ENCODE data around the gene NFATC3.

The NFATC3 gene

GRCh38 chr16:68219725-68220351 lies 134.7 kb downstream of the NFATC3 start:
- Histone ChIP-seq H3K4me3 (ENCODE audit: low read depth, low read length, poor library complexity, severe bottlenecking) (no peak overlapping the region), H3K4me2 (ENCODE audit: low read length) (no peak overlapping the region)
- TF ChIP-seq EZH2 (IDR thresholded peaks at IDR 0.05; ENCODE audit: borderline replicate concordance, low read length) (no peak), CTCF (IDR thresholded peaks at IDR 0.05; ENCODE audit: low read length) (no peak)

GRCh38 chr16:68223072-68223471 lies 137.9 kb downstream of the NFATC3 start:
- no peak overlapping the region for H3K4me2 ChIP-seq (ENCODE audit: low read length)
- no peaks in the 10 kb centered on the region for H3K9me3 ChIP-seq (ENCODE audit: low read length)
- H3K27me3 ChIP-seq (ENCODE audit: insufficient read depth, low read length) = no peaks in the 10 kb centered on the region
- no peaks in the 10 kb centered on the region for H3K9me2 ChIP-seq (ENCODE audit: low read depth, low read length)
- H3K79me2 ChIP-seq (ENCODE audit: insufficient read depth, low read length) = no peaks in the 10 kb centered on the region
- H3K4me3 ChIP-seq (ENCODE audit: low read depth, low read length, poor library complexity, severe bottlenecking) = no peak overlapping the region
- no peak overlapping the region for H2AFZ ChIP-seq (ENCODE audit: low read length)
- H3K4me1 ChIP-seq (ENCODE audit: insufficient read depth, low read length, severe bottlenecking) = peaks cover 13% of the 10 kb centered on the region
- no peaks in the 10 kb centered on the region for H3F3A ChIP-seq (ENCODE audit: insufficient read depth, low read length)
- H3K9ac ChIP-seq (ENCODE audit: low read length) = no peak overlapping the region
- no peaks in the 10 kb centered on the region for H4K20me1 ChIP-seq (ENCODE audit: insufficient read depth, low read length)
- peaks cover 9% of the 10 kb centered on the region; the same call in 1 of the 2 replicates for H3K36me3 ChIP-seq (ENCODE audit: insufficient read depth, low read length)
- no peak overlapping the region for H3K27ac ChIP-seq (ENCODE audit: low read depth, low read length, poor library complexity, severe bottlenecking)
- no peak for TF ChIP-seq EZH2 (IDR thresholded peaks at IDR 0.05; ENCODE audit: borderline replicate concordance, low read length)
- no peak for TF ChIP-seq CTCF (IDR thresholded peaks at IDR 0.05; ENCODE audit: low read length)

More at GRCh38 chr16:68219725-68220351, 134.7 kb downstream of the NFATC3 start:
- Histone ChIP-seq H4K20me1 (ENCODE audit: insufficient read depth, low read length) (no peaks in the 10 kb centered on the region), H3K79me2 (ENCODE audit: insufficient read depth, low read length) (no peaks in the 10 kb centered on the region), H3K4me1 (ENCODE audit: insufficient read depth, low read length, severe bottlenecking) (peaks cover under 1% of the 10 kb centered on the region), H3K9me2 (ENCODE audit: low read depth, low read length) (no peaks in the 10 kb centered on the region), H3K36me3 (ENCODE audit: insufficient read depth, low read length) (no peaks in the 10 kb centered on the region; the same call in 1 of the 2 replicates), H3K9me3 (ENCODE audit: low read length) (no peaks in the 10 kb centered on the region), H3F3A (ENCODE audit: insufficient read depth, low read length) (no peaks in the 10 kb centered on the region), H2AFZ (ENCODE audit: low read length) (no peak overlapping the region), H3K9ac (ENCODE audit: low read length) (no peak overlapping the region), H3K27me3 (ENCODE audit: insufficient read depth, low read length) (no peaks in the 10 kb centered on the region), H3K27ac (ENCODE audit: low read depth, low read length, poor library complexity, severe bottlenecking) (no peak overlapping the region)

- no peaks in the 10 kb centered on the region for H3K27me3 ChIP-seq (ENCODE audit: insufficient read depth, low read length)
- H4K20me1 ChIP-seq (ENCODE audit: insufficient read depth, low read length) = no peaks in the 10 kb centered on the region
- H3K9ac ChIP-seq (ENCODE audit: low read length) = no peak overlapping the region
- H3K4me1 ChIP-seq (ENCODE audit: insufficient read depth, low read length, severe bottlenecking) = peaks cover 23% of the 10 kb centered on the region
- H3K27ac ChIP-seq (ENCODE audit: low read depth, low read length, poor library complexity, severe bottlenecking) = no peak overlapping the region
- no peaks in the 10 kb centered on the region for H3K79me2 ChIP-seq (ENCODE audit: insufficient read depth, low read length)
- H3K9me3 ChIP-seq (ENCODE audit: low read length) = no peaks in the 10 kb centered on the region
- H2AFZ ChIP-seq (ENCODE audit: low read length) = no peak overlapping the region
- H3F3A ChIP-seq (ENCODE audit: insufficient read depth, low read length) = no peaks in the 10 kb centered on the region
- TF ChIP-seq EZH2 (IDR thresholded peaks at IDR 0.05; ENCODE audit: borderline replicate concordance, low read length) = no peak
- no peak for TF ChIP-seq CTCF (IDR thresholded peaks at IDR 0.05; ENCODE audit: low read length)
- peaks cover 32% of the 10 kb centered on the region; the same call in 1 of the 2 replicates for H3K36me3 ChIP-seq (ENCODE audit: insufficient read depth, low read length)
- no peak overlapping the region for H3K4me2 ChIP-seq (ENCODE audit: low read length)
- H3K4me3 ChIP-seq (ENCODE audit: low read depth, low read length, poor library complexity, severe bottlenecking) = no peak overlapping the region
- no peaks in the 10 kb centered on the region for H3K9me2 ChIP-seq (ENCODE audit: low read depth, low read length)
These were observed 140.9 kb downstream of the NFATC3 start for GRCh38 chr16:68226116-68226515.
